NCI-H1105 (cell line): Measurements from ENCODE around the gene STARD8.
"Not testable (repeated sequence)": the region's sequence is repeated elsewhere in the genome, so short reads cannot be mapped to it uniquely, and the experiment has no call there.

Experiments
- DNase-seq: peaks from one replicate; lab custom pipeline; 2025; lab: John Stamatoyannopoulos, UW

The STARD8 gene

DNA sequence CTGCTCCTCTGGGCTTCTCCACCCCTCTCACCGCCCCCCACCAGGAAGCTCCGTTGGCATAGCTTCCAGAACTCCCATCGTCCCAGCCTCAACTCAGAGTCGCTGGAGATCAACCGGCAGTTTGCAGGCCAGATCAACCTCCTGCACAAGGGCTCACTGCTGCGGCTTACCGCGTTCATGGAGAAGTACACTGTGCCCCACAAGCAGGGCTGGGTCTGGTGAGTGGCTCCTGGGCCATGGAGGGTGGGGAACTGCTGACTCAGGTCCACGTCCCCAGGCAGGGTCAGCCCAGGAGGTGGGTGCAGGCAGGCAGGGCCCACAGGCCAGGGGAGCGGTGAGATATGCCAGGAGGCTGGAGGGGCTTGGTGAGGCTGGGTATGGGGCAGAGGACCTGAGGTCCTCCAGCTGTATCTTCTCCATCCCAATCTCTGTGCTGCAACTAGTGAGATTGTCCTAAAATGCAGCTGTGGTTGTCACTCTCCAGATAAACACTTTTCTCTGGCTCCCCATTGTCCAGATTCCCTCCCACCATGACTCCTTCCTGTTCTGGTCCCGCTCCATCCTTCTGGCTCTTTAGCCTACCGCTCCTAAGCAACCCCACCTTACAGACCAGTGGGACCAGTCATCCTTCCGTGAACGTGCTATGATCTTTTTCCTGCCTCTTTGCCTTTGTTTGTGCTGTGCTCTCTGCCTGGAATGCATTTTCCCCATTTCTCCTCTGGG, 71.9 kb downstream of the STARD8 start:
- no peak for DNase-seq

- no peak for DNase-seq
Observed at GRCh38 chrX:68719904-68720614, 72.6 kb downstream of the STARD8 start.

GRCh38 chrX:68720851-68721250, 73.4 kb downstream of the STARD8 start:
- DNase-seq: no peak

- DNase-seq: no peak
Observed at GRCh38 chrX:68721546-68721945, 74.1 kb downstream of the STARD8 start.

- no peak for DNase-seq
Observed at GRCh38 chrX:68721991-68722860, 74.8 kb downstream of the STARD8 start.

DNA sequence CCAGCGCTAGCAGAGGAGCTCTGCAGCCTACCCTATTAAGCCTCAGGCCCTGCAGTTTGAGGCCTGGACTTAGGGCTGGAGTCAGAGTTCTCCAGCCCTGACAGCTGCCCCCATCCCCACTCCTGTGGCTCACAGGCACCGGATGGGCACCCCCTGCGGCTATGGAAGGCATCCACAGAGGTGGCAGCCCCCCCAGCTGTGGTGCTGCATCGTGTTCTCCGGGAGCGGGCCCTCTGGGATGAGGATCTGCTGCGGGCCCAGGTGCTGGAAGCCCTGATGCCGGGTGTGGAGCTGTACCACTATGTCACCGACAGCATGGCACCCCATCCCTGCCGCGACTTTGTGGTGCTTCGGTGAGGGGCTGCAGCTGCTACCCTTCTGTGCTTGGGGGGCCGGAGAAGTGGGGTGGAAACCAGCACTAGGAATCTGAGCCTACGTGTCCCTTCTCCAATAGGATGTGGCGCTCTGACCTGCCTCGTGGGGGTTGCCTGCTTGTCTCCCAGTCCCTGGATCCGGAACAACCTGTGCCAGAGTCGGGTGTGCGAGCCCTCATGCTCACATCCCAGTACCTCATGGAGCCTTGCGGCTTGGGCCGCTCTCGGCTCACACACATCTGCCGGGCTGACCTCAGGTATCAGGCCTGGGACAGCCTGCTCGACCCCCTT, 76.2 kb downstream of the STARD8 start:
- DNase-seq: no peak

DNA sequence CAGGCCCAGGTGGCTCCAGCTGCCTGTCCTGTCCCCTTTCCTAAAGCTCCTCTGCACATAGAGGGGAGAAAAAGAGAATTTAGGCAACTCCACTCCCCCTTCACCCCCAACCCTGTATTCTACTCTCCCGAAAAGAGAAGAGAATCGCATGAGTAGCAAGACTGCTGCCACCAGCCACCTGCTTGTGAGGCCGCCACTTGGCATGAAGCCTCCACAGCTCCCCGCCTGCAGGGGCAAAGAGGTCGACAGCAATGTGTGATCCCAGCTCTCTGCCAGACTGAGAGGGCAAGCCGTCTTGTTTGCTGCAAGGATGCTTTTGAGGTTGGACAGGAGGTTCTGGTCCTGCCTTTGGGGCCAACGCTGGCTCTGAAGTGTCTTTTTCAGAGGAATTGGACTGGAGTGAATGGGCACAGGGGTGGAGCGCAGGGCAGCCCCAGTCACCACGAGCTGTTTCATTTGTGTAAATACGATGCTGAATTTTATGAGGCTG, 77.1 kb downstream of the STARD8 start:
- DNase-seq: no peak

- no peak for DNase-seq
Observed at GRCh38 chrX:68725756-68726365, 78.4 kb downstream of the STARD8 start.

DNA sequence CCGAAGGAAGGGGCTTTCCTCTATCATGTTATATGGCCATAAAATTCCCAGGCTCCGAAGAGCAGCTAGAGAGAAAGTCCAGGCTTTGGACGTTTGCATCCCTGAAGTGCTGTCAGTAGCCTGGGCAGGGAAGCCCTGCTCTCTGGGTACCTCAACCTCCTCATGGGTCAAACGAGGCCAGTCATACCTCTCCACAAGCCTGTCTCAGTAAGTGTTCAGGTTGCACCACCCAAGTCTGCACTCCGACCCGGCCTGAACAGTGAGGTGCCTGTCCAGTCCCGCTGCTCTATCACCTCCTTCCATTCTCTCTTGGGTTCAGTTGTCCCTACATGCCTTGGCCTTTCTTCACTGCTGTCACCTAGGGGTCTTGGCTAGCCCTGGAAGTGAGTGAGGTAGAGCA, 78.9 kb downstream of the STARD8 start:
- DNase-seq: no peak

DNA sequence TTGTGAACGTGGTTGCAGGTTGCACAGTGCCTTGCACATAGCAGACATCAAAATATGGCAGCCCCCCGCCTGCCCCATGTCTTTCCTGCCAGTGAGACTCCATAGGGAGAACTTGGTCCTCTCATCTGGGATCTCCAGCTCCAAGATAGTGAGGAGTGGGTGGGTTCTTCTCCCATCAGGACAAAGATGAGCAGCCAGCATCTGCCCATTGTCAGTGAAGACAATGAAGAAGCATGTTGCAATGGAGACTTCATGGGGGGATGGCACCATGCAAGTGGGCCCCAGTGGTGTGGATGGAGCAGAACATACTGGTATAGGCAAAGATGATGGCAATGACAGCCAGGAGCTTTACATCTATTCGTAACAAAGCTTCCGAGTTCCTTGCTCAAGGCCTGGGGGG, 80.2 kb downstream of the STARD8 start:
- DNase-seq: no peak

GRCh38 chrX:68728186-68728585, 80.7 kb downstream of the STARD8 start:
- no peak for DNase-seq

GRCh38 chrX:68731254-68731653, 83.8 kb downstream of the STARD8 start:
- no peak for DNase-seq

- peak; percentile 4 for DNase-seq
Observed at GRCh38 chrX:68732906-68733493, 85.5 kb downstream of the STARD8 start.

GRCh38 chrX:68735266-68735665, 87.8 kb downstream of the STARD8 start:
- DNase-seq: no peak

- DNase-seq: not testable (repeated sequence)
Observed at GRCh38 chrX:68741864-68742263, 94.4 kb downstream of the STARD8 start.

- no peak for DNase-seq
Observed at GRCh38 chrX:68743754-68744153, 96.3 kb downstream of the STARD8 start.

DNA sequence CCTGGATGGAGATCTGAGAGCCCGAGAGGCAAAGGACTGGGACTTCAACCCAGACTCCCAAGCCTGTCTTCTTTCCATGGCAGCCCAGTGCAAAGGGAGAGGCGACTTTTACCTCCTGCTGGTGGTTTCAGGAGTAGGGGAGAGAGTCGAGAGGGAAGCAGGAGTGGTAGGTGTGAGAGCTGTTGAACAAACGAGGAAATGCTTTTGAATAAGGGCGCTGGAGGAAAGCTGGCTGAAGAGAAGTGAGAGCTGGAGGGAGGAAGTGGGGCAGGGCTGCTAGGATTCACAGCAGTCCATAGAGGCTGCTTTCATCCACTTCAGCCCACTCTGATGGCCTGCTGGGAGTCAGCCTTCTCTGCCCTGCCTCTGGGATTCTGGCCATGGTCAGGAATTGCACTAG, 99.5 kb downstream of the STARD8 start:
- no peak for DNase-seq

GRCh38 chrX:68748030-68748429, 100.6 kb downstream of the STARD8 start:
- no peak for DNase-seq

GRCh38 chrX:68749426-68749825, 102.0 kb downstream of the STARD8 start:
- DNase-seq: no peak

DNA sequence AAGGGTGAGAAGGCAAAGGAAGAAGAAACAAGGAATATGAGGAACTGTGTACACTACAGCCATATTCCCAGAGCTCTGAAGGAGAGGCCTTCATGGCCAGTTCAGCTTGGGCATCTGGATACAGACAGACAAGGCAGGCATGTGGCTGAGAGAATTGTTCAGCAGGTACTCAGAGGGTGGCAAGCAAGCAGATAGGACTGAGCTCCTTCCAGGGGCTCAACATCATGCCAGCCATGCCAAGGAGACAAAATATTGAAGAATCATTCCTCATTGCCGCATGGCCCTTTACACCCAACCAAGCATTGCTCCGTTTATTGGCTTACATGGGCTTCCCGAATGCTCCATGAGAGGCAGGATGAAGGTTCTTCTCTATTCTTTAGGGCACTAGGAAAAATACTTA, 102.8 kb downstream of the STARD8 start:
- DNase-seq: no peak

DNA sequence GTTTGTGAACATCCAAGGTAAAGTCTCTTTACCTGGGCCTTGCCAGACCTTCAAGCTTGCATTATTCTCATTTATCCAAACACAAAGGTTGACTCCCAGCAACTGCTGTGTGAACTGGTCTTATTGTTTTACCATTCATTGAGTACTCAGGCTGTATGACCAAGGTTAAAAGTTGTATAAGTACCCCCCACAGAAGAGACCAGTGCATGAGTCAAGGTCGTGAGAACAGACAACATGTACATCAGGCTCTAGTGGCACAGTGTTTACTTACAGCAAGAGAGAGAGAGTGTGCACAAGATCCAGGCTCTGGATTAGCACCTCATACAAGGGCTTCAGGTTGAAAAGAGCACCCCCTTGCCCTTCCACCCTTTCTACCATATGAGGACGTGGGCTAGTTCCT, 103.9 kb downstream of the STARD8 start:
- DNase-seq: no peak
